Activated naive CD8-positive, alpha-beta T cell treated with anti-CD3 and anti-CD28 coated beads for 36 hours (primary cell): ENCODE data around the gene DMD. TPM values are rescaled to one million over a fixed set of nuclear protein-coding genes. Genes with fewer than 3 reads are reported as not detected.

Experiments used
- DNase-seq: peaks from one replicate; pipeline ENCODE4 v3.0.0; 2021
- H3K27ac Mint-ChIP-seq: one replicate; pipeline ENCODE4 v1.8.0; 2022; ENCODE audit warnings: mild to moderate bottlenecking, moderate library complexity, mixed read lengths
- H3K27me3 Mint-ChIP-seq: one replicate; pipeline ENCODE4 v1.8.0; 2022; ENCODE audit warnings: mild to moderate bottlenecking, mixed read lengths
- H3K36me3 Mint-ChIP-seq: one replicate; pipeline ENCODE4 v1.8.0; 2021; ENCODE audit warnings: mild to moderate bottlenecking, mixed read lengths
- H3K4me1 Mint-ChIP-seq: one replicate; pipeline ENCODE4 v1.8.0; 2021; ENCODE audit warnings: mixed read lengths
- H3K4me3 Mint-ChIP-seq: one replicate; pipeline ENCODE4 v1.8.0; 2022; ENCODE audit warnings: mild to moderate bottlenecking, moderate library complexity, mixed read lengths
- H3K9me3 Mint-ChIP-seq: one replicate; pipeline ENCODE4 v1.8.0; 2022; ENCODE audit warnings: mixed read lengths
- total RNA-seq, 2 experiments: library from RNA; stranded (reverse); gene quantifications; one replicate each; pipeline ENCODE4 v1.2.3, GENCODE V29; 2021

The DMD gene
- total RNA-seq, 2 experiments from 2014 or later: 0.08 to 0.46 TPM

GRCh38 chrX:33032700-33033099, 178.6 kb downstream of the DMD start:
- Mint-ChIP-seq H3K36me3 (no peaks in the 10 kb centered on the region), H3K27ac (no peak overlapping the region), H3K4me3 (no peak overlapping the region), H3K4me1 (no peaks in the 10 kb centered on the region), H3K9me3 (no peaks in the 10 kb centered on the region), H3K27me3 (no peaks in the 10 kb centered on the region)
- no peak for DNase-seq

- H3K27me3 Mint-ChIP-seq: no peaks in the 10 kb centered on the region
- H3K4me1 Mint-ChIP-seq: no peaks in the 10 kb centered on the region
- no peaks in the 10 kb centered on the region for H3K36me3 Mint-ChIP-seq
- no peak overlapping the region for H3K4me3 Mint-ChIP-seq
- H3K27ac Mint-ChIP-seq: no peak overlapping the region
- no peak for DNase-seq
- H3K9me3 Mint-ChIP-seq: peaks cover 1% of the 10 kb centered on the region
Measured at GRCh38 chrX:33014949-33015348, 196.4 kb downstream of the DMD start.

GRCh38 chrX:33014086-33014485, 197.3 kb downstream of the DMD start:
- no peak for DNase-seq
- Mint-ChIP-seq H3K9me3 (peaks cover 1% of the 10 kb centered on the region), H3K36me3 (no peaks in the 10 kb centered on the region), H3K4me3 (no peak overlapping the region), H3K27ac (no peak overlapping the region), H3K27me3 (no peaks in the 10 kb centered on the region), H3K4me1 (no peaks in the 10 kb centered on the region)

- Mint-ChIP-seq H3K36me3 (no peaks in the 10 kb centered on the region), H3K27ac (no peak overlapping the region), H3K4me1 (no peaks in the 10 kb centered on the region), H3K27me3 (no peaks in the 10 kb centered on the region), H3K9me3 (no peaks in the 10 kb centered on the region), H3K4me3 (no peak overlapping the region)
- DNase-seq: no peak
Measured at GRCh38 chrX:33001107-33001506, 210.2 kb downstream of the DMD start.

- Mint-ChIP-seq H3K36me3 (no peaks in the 10 kb centered on the region), H3K4me3 (no peak overlapping the region)
Measured at GRCh38 chrX:32998776-32999175, 212.6 kb downstream of the DMD start.

GRCh38 chrX:32995427-32995826, 215.9 kb downstream of the DMD start:
- H3K36me3 Mint-ChIP-seq: no peaks in the 10 kb centered on the region
- H3K4me3 Mint-ChIP-seq: no peak overlapping the region
- no peaks in the 10 kb centered on the region for H3K4me1 Mint-ChIP-seq
- no peak overlapping the region for H3K27ac Mint-ChIP-seq
- no peaks in the 10 kb centered on the region for H3K9me3 Mint-ChIP-seq
- no peak for DNase-seq
- no peaks in the 10 kb centered on the region for H3K27me3 Mint-ChIP-seq

More at GRCh38 chrX:32998776-32999175, 212.6 kb downstream of the DMD start:
- H3K27me3 Mint-ChIP-seq: no peaks in the 10 kb centered on the region
- no peak overlapping the region for H3K27ac Mint-ChIP-seq
- H3K4me1 Mint-ChIP-seq: no peaks in the 10 kb centered on the region
- no peaks in the 10 kb centered on the region for H3K9me3 Mint-ChIP-seq
- DNase-seq: no peak

- no peak for DNase-seq
- no peaks in the 10 kb centered on the region for H3K27me3 Mint-ChIP-seq
- no peaks in the 10 kb centered on the region for H3K4me1 Mint-ChIP-seq
- H3K27ac Mint-ChIP-seq: no peak overlapping the region
- H3K36me3 Mint-ChIP-seq: no peaks in the 10 kb centered on the region
- H3K4me3 Mint-ChIP-seq: no peak overlapping the region
- H3K9me3 Mint-ChIP-seq: no peaks in the 10 kb centered on the region
Measured at GRCh38 chrX:32987142-32987541, 224.2 kb downstream of the DMD start.

GRCh38 chrX:32985544-32985943, 225.8 kb downstream of the DMD start:
- Mint-ChIP-seq H3K27ac (no peak overlapping the region), H3K4me3 (no peak overlapping the region), H3K36me3 (no peaks in the 10 kb centered on the region), H3K27me3 (no peaks in the 10 kb centered on the region), H3K4me1 (no peaks in the 10 kb centered on the region), H3K9me3 (no peaks in the 10 kb centered on the region)
- no peak for DNase-seq

- Mint-ChIP-seq H3K4me3 (no peak overlapping the region), H3K27me3 (no peaks in the 10 kb centered on the region), H3K4me1 (no peaks in the 10 kb centered on the region), H3K36me3 (no peaks in the 10 kb centered on the region), H3K27ac (no peak overlapping the region), H3K9me3 (no peaks in the 10 kb centered on the region)
- no peak for DNase-seq
Measured at GRCh38 chrX:32966821-32967355, 244.5 kb downstream of the DMD start.

- Mint-ChIP-seq H3K27me3 (no peaks in the 10 kb centered on the region), H3K4me3 (no peak overlapping the region), H3K4me1 (no peaks in the 10 kb centered on the region), H3K27ac (no peak overlapping the region), H3K9me3 (no peaks in the 10 kb centered on the region), H3K36me3 (no peaks in the 10 kb centered on the region)
- no peak for DNase-seq
Measured at GRCh38 chrX:32954125-32954524, 257.2 kb downstream of the DMD start.

GRCh38 chrX:32948130-32948529, 263.2 kb downstream of the DMD start:
- Mint-ChIP-seq H3K9me3 (no peaks in the 10 kb centered on the region), H3K27ac (no peak overlapping the region), H3K36me3 (no peaks in the 10 kb centered on the region), H3K4me3 (no peak overlapping the region), H3K27me3 (no peaks in the 10 kb centered on the region), H3K4me1 (no peaks in the 10 kb centered on the region)
- DNase-seq: no peak

GRCh38 chrX:32937043-32937442, 274.3 kb downstream of the DMD start:
- Mint-ChIP-seq H3K27ac (no peak overlapping the region), H3K36me3 (no peaks in the 10 kb centered on the region), H3K27me3 (no peaks in the 10 kb centered on the region), H3K4me3 (no peak overlapping the region), H3K9me3 (no peaks in the 10 kb centered on the region), H3K4me1 (no peaks in the 10 kb centered on the region)
- no peak for DNase-seq

GRCh38 chrX:32933548-32933947, 277.8 kb downstream of the DMD start:
- Mint-ChIP-seq H3K36me3 (no peaks in the 10 kb centered on the region), H3K4me3 (no peak overlapping the region), H3K4me1 (no peaks in the 10 kb centered on the region), H3K27ac (no peak overlapping the region), H3K9me3 (no peaks in the 10 kb centered on the region), H3K27me3 (no peaks in the 10 kb centered on the region)
- DNase-seq: no peak

GRCh38 chrX:32929040-32929439, 282.3 kb downstream of the DMD start:
- no peaks in the 10 kb centered on the region for H3K36me3 Mint-ChIP-seq
- no peak for DNase-seq
- H3K4me3 Mint-ChIP-seq: no peak overlapping the region
- no peaks in the 10 kb centered on the region for H3K9me3 Mint-ChIP-seq
- no peaks in the 10 kb centered on the region for H3K4me1 Mint-ChIP-seq
- no peaks in the 10 kb centered on the region for H3K27me3 Mint-ChIP-seq
- H3K27ac Mint-ChIP-seq: no peak overlapping the region

GRCh38 chrX:32896088-32896487, 315.3 kb downstream of the DMD start:
- no peak overlapping the region for H3K4me3 Mint-ChIP-seq
- H3K9me3 Mint-ChIP-seq: no peaks in the 10 kb centered on the region
- no peaks in the 10 kb centered on the region for H3K27me3 Mint-ChIP-seq
- H3K27ac Mint-ChIP-seq: no peak overlapping the region
- no peak for DNase-seq
- H3K4me1 Mint-ChIP-seq: no peaks in the 10 kb centered on the region
- H3K36me3 Mint-ChIP-seq: no peaks in the 10 kb centered on the region

GRCh38 chrX:32894679-32895078, 316.7 kb downstream of the DMD start:
- Mint-ChIP-seq H3K4me1 (no peaks in the 10 kb centered on the region), H3K4me3 (no peak overlapping the region), H3K27me3 (no peaks in the 10 kb centered on the region), H3K36me3 (no peaks in the 10 kb centered on the region), H3K9me3 (no peaks in the 10 kb centered on the region), H3K27ac (no peak overlapping the region)
- no peak for DNase-seq

- DNase-seq: no peak
- Mint-ChIP-seq H3K9me3 (no peaks in the 10 kb centered on the region), H3K4me3 (no peak overlapping the region), H3K4me1 (no peaks in the 10 kb centered on the region), H3K27me3 (no peaks in the 10 kb centered on the region), H3K27ac (no peak overlapping the region), H3K36me3 (no peaks in the 10 kb centered on the region)
Measured at GRCh38 chrX:32893751-32894150, 317.6 kb downstream of the DMD start.
